Measurements from ENCODE around the gene TRIP13.
"Not testable (repeated sequence)": the region's sequence is repeated elsewhere in the genome, so short reads cannot be mapped to it uniquely, and the experiment has no call there.

The TRIP13 gene

GRCh38 chr5:893137-893506 lies 438 bp downstream of the TRIP13 start:
- no peak for FAIRE-seq

GRCh38 chr5:893711-894110 lies 1.0 kb downstream of the TRIP13 start:
- no peak for FAIRE-seq

GRCh38 chr5:900781-901180 lies 8.1 kb downstream of the TRIP13 start:
- no peak for FAIRE-seq

GRCh38 chr5:902129-902916 lies 9.6 kb downstream of the TRIP13 start:
- no peak for FAIRE-seq

- FAIRE-seq: no peak
Observed at GRCh38 chr5:903756-904096, 11.0 kb downstream of the TRIP13 start.

- FAIRE-seq: no peak
Observed at GRCh38 chr5:905139-905642, 12.5 kb downstream of the TRIP13 start.

GRCh38 chr5:907366-907910 lies 14.8 kb downstream of the TRIP13 start:
- no peak for FAIRE-seq

GRCh38 chr5:908172-908571 lies 15.5 kb downstream of the TRIP13 start:
- FAIRE-seq: no peak

GRCh38 chr5:909086-909485 lies 16.4 kb downstream of the TRIP13 start:
- FAIRE-seq: no peak

GRCh38 chr5:909994-910768 lies 17.5 kb downstream of the TRIP13 start:
- FAIRE-seq: no peak

GRCh38 chr5:910769-911160 lies 18.1 kb downstream of the TRIP13 start:
- FAIRE-seq: no peak

GRCh38 chr5:911601-912000 lies 18.9 kb downstream of the TRIP13 start:
- no peak for FAIRE-seq

- FAIRE-seq: no peak
Observed at GRCh38 chr5:912280-913091, 19.8 kb downstream of the TRIP13 start.

GRCh38 chr5:914174-914573 lies 21.5 kb downstream of the TRIP13 start:
- FAIRE-seq: no peak

GRCh38 chr5:914612-915011 lies 21.9 kb downstream of the TRIP13 start:
- no peak for FAIRE-seq

- FAIRE-seq: not testable (repeated sequence)
Observed at GRCh38 chr5:915346-915745, 22.7 kb downstream of the TRIP13 start.

GRCh38 chr5:915946-916345 lies 23.3 kb downstream of the TRIP13 start:
- no peak for FAIRE-seq

- no peak for FAIRE-seq
Observed at GRCh38 chr5:916441-917293, 24.0 kb downstream of the TRIP13 start.

GRCh38 chr5:918717-919116 lies 26.0 kb downstream of the TRIP13 start:
- FAIRE-seq: not testable (repeated sequence)

- no peak for FAIRE-seq
Observed at GRCh38 chr5:919356-920000, 26.8 kb downstream of the TRIP13 start.

GRCh38 chr5:920321-920720 lies 27.6 kb downstream of the TRIP13 start:
- no peak for FAIRE-seq

Measured in A204.1 (cell line).